Heart left ventricle (tissue), 13 donors: ENCODE data around the gene NOS1AP.

ENCODE experiments used
- POLR2A ChIP-seq, 2 donors: fragments of 450-650 bp; IDR thresholded peaks; one replicate each; pipeline ENCODE4 v1.6.1; 2017; ENCODE audit warnings: antibody characterized with exemption in 2 of 2, mild to moderate bottlenecking in 2 of 2, moderate library complexity in 2 of 2
- TF ChIP-seq, protein P1 (sequence below), 12 donors: fragments of 200-600 bp; sonication (generic) in 4 of 12; IDR thresholded peaks; one replicate each; pipeline versions ENCODE4 v1.5.0 to v1.8.0; 2018 to 2022; ENCODE audit warnings: antibody characterized with exemption in 12 of 12, mild to moderate bottlenecking in 5 of 12
- donor health status: ischemic (EF 13 %, LVEDD 7.1; RV severe dilation, severe dysfunction).
- donor health status: DM: no; HTN: yes; CAD: no.
- donor health status: DM: no; HTN: no; CAD: no.
- donor health status: ischemic (EF 25% LVEDD 6.9; RV normal size, moderate dysfunction).
- donor health status: ischemic (EF 25% LVEDD 5.7; RV mildly dilated, moderate dysfunction).
- donor health status: ischemic (EF 35%, LVEDD 5.7; RV mildly dilated, moderate dysfunction).
- donor health status: nonischemic (EF 11% LVEDD 7.7; RV severe dilation, severe dysfunction).
- donor health status: DM: yes; HTN: yes; CAD: no.
- donor health status: PGD.
- donor health status: ischemic (EF 29% LVEDD 5.4; RV normal size, mild dysfunction).
- donor health status: nonischemic (EF 23%, LVEDD 6.1; RV moderate dilation, normal function).

DNA sequence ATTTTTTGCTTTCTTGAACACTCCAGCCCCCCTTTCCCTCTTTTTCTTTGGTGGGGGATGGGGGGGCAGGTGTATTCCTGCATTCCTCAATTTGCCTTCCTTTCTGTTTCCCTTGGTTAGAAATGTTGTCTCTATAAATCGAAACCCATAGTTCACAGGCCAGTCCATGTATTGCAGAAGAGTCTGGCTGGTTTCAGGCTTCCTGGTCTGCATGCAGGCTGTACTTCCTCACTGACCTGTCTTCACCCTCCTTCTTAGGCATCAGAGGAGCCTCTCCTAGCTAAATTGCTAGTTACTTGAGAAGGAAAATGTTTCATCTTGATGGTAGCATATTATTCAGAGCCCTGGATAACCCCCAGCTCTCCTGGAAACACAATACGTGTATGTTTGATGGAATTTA, 167.1 kb downstream of the NOS1AP start:
- TF ChIP-seq, protein P1, sequence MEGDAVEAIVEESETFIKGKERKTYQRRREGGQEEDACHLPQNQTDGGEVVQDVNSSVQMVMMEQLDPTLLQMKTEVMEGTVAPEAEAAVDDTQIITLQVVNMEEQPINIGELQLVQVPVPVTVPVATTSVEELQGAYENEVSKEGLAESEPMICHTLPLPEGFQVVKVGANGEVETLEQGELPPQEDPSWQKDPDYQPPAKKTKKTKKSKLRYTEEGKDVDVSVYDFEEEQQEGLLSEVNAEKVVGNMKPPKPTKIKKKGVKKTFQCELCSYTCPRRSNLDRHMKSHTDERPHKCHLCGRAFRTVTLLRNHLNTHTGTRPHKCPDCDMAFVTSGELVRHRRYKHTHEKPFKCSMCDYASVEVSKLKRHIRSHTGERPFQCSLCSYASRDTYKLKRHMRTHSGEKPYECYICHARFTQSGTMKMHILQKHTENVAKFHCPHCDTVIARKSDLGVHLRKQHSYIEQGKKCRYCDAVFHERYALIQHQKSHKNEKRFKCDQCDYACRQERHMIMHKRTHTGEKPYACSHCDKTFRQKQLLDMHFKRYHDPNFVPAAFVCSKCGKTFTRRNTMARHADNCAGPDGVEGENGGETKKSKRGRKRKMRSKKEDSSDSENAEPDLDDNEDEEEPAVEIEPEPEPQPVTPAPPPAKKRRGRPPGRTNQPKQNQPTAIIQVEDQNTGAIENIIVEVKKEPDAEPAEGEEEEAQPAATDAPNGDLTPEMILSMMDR (IDR thresholded peaks at IDR 0.05): no peak
- no peak for TF ChIP-seq POLR2A (IDR thresholded peaks at IDR 0.05)
